ENCODE data around the gene BEST2. TPM values are rescaled to one million over a fixed set of nuclear protein-coding genes. Genes with fewer than 3 reads are reported as not detected.
"Not testable (repeated sequence)": the region's sequence is repeated elsewhere in the genome, so short reads cannot be mapped to it uniquely, and the experiment has no call there.

Gene BEST2
- total RNA-seq, 1 experiment from 2014 or later = not detected

GRCh38 chr19:12723641-12724426 is 27.8 kb upstream of the BEST2 start, which contains the start of gene TNPO2:
Gene TNPO2, minus strand, starts transcription at chr19:12723932. Its CDS starts 2,955 bp downstream, at chr19:12720977.
- in situ Hi-C loops (cut with HindIII; ENCODE audit: low pct_unique_long_range_greater_than_20kb, low sequenced_read_pairs) = no loop called here
- peak; percentile 70 for DNase-seq (ENCODE audit: low read depth, low spot score)

- peak; percentile 27 for DNase-seq (ENCODE audit: low read depth, low spot score)
- in situ Hi-C loops (cut with HindIII; ENCODE audit: low pct_unique_long_range_greater_than_20kb, low sequenced_read_pairs) = not testable (repeated sequence)
Measured at GRCh38 chr19:12725612-12726011, 26.0 kb upstream of the BEST2 start.

GRCh38 chr19:12726988-12727316 is 24.6 kb upstream of the BEST2 start:
- DNase-seq (ENCODE audit: low read depth, low spot score) = no peak
- in situ Hi-C loops (cut with HindIII; ENCODE audit: low pct_unique_long_range_greater_than_20kb, low sequenced_read_pairs) = no loop called here

- in situ Hi-C loops (cut with HindIII; ENCODE audit: low pct_unique_long_range_greater_than_20kb, low sequenced_read_pairs) = no loop called here
- DNase-seq (ENCODE audit: low read depth, low spot score) = no peak
Measured at GRCh38 chr19:12727745-12728433, 23.7 kb upstream of the BEST2 start.

GRCh38 chr19:12730064-12730463 is 21.5 kb upstream of the BEST2 start:
- in situ Hi-C loops (cut with HindIII; ENCODE audit: low pct_unique_long_range_greater_than_20kb, low sequenced_read_pairs) = no loop called here
- no peak for DNase-seq (ENCODE audit: low read depth, low spot score)

- DNase-seq (ENCODE audit: low read depth, low spot score) = no peak
- in situ Hi-C loops (cut with HindIII; ENCODE audit: low pct_unique_long_range_greater_than_20kb, low sequenced_read_pairs) = no loop called here
Measured at GRCh38 chr19:12731337-12731736, 20.3 kb upstream of the BEST2 start.

- DNase-seq (ENCODE audit: low read depth, low spot score) = peak; percentile 54
- in situ Hi-C loops (cut with HindIII; ENCODE audit: low pct_unique_long_range_greater_than_20kb, low sequenced_read_pairs) = no loop called here
Measured at GRCh38 chr19:12733369-12734214, 18.0 kb upstream of the BEST2 start.

GRCh38 chr19:12736995-12737834 is 14.4 kb upstream of the BEST2 start, which contains the start of gene GET3:
Gene GET3, plus strand, starts transcription at chr19:12737497. Its CDS starts 9 bp downstream, at chr19:12737506.
- in situ Hi-C loops (cut with HindIII; ENCODE audit: low pct_unique_long_range_greater_than_20kb, low sequenced_read_pairs) = no loop called here
- peak; percentile 100 for DNase-seq (ENCODE audit: low read depth, low spot score)

GRCh38 chr19:12737835-12738351 is 13.7 kb upstream of the BEST2 start:
- in situ Hi-C loops (cut with HindIII; ENCODE audit: low pct_unique_long_range_greater_than_20kb, low sequenced_read_pairs) = no loop called here
- no peak for DNase-seq (ENCODE audit: low read depth, low spot score)

GRCh38 chr19:12745166-12745897 is 6.3 kb upstream of the BEST2 start:
- DNase-seq (ENCODE audit: low read depth, low spot score) = no peak
- in situ Hi-C loops (cut with HindIII; ENCODE audit: low pct_unique_long_range_greater_than_20kb, low sequenced_read_pairs) = no loop called here

GRCh38 chr19:12748489-12748888 is 3.1 kb upstream of the BEST2 start:
- in situ Hi-C loops (cut with HindIII; ENCODE audit: low pct_unique_long_range_greater_than_20kb, low sequenced_read_pairs) = no loop called here
- DNase-seq (ENCODE audit: low read depth, low spot score) = no peak

GRCh38 chr19:12749938-12750521 is 1.6 kb upstream of the BEST2 start:
- DNase-seq (ENCODE audit: low read depth, low spot score) = no peak
- in situ Hi-C loops (cut with HindIII; ENCODE audit: low pct_unique_long_range_greater_than_20kb, low sequenced_read_pairs) = no loop called here

GRCh38 chr19:12750851-12751250 is 740 bp upstream of the BEST2 start:
- no peak for DNase-seq (ENCODE audit: low read depth, low spot score)
- in situ Hi-C loops (cut with HindIII; ENCODE audit: low pct_unique_long_range_greater_than_20kb, low sequenced_read_pairs) = no loop called here

- in situ Hi-C loops (cut with HindIII; ENCODE audit: low pct_unique_long_range_greater_than_20kb, low sequenced_read_pairs) = no loop called here
- no peak for DNase-seq (ENCODE audit: low read depth, low spot score)
Measured at GRCh38 chr19:12752056-12752781, 628 bp downstream of the BEST2 start.

- DNase-seq (ENCODE audit: low read depth, low spot score) = no peak
- in situ Hi-C loops (cut with HindIII; ENCODE audit: low pct_unique_long_range_greater_than_20kb, low sequenced_read_pairs) = no loop called here
Measured at GRCh38 chr19:12754465-12755196, 3.0 kb downstream of the BEST2 start.
